HG02884 (cell line): ENCODE data around the gene PIK3R5.
"Not testable (repeated sequence)": the region's sequence is repeated elsewhere in the genome, so short reads cannot be mapped to it uniquely, and the experiment has no call there.

ENCODE experiments used
- ATAC-seq: cut with Tn5 transposase; IDR thresholded peaks from one replicate; pipeline ENCODE4 v1.9.1; 2021; ENCODE audit warnings: mild to moderate bottlenecking, moderate library complexity; ENCODE audit not compliant: unreplicated experiment

Gene PIK3R5

DNA sequence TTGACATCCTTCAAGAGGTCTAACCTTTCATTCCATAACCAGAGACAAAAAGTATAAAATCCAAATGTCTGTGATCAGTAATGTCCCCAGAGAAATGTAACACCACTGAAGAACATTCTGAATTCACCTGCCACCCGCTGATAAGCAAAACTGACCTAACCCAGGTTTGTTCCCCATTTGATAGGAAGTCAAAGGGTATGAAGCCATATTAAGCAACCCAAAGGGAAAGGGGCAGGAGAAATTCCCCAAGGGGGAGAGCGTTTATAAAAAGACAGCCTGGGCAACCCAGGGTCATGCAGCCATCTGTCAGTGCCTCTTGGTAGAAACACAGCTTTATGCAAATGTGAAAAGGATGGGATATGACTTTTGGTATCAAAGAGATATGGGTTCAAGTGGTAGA is 67.4 kb downstream of the PIK3R5 start:
- ATAC-seq: no peak

- ATAC-seq: no peak
Observed at GRCh38 chr17:8896641-8897635, 68.6 kb downstream of the PIK3R5 start.

GRCh38 chr17:8896087-8896486 is 69.4 kb downstream of the PIK3R5 start:
- no peak for ATAC-seq

GRCh38 chr17:8894673-8895578 is 70.6 kb downstream of the PIK3R5 start:
- ATAC-seq: no peak

DNA sequence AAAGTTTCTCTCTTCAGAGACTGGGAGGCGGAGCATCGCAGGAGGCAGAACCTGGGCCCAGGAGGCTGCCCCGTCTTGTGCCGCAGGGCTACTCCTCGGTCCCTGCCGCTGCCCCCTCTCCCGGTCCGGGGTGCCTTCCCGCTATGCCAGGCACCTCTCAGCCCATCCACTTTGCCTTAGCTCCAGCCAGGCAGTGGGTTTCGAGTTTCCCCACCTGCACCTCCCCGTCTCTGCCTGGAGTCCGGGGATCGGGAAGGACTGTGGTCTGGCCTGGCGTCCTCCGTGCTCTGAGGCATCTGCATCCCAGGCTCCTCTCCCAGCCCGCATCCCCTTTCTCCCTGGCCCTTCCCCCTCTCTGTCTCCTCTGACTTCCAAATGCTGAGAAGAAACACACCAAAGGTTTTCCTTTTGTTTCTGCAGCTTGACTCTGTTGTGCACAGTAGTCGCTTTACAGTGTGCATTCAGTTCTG is 71.3 kb downstream of the PIK3R5 start:
- no peak for ATAC-seq

DNA sequence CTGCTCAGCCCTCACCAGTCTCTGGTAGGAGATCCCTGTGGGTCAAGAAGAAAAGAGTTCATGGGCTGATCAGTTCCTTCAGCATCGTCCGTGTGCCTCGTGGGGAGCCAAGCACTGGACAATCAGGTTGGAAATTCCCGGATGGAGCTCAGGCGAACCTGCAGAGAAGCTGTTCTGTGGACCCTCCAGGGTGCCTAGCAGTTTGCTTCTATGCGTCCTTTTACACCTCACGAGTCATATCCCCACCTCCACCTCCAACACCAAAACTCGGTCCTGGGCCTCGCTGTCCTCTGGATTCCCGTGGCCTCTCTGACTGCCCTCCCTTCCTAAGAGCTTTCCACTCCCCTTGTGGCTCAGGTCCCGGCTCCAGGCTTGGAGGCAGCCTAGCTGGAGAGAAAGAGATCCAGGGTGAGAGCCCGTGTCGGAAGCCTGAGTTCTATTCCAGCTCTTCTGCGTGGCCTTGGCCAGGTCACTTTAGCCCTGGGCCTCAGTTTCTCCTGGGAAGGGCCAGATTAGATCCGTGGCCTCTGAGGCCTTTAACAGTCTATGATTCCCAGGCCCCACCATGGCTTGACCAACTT is 71.8 kb downstream of the PIK3R5 start:
- no peak for ATAC-seq

DNA sequence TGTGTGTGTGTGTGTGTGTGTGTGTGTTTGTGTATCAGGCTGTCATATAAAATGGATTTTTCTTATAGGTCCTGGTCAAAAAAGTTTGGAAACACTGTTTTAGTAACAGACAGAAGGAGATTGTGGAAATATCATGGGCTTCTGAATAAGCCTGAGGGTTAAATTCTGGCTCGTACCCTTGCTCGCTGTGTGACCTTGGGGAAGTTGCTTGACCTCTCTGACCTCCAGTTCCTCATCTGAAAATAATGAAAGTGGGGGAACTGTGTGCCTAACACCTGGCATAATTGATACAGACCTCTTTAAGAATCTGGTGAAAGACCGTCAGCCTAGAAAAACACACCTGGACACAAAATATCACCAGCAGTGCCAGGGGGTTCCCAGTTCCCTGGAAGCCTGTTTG is 72.4 kb downstream of the PIK3R5 start:
- no peak for ATAC-seq

- ATAC-seq: no peak
Observed at GRCh38 chr17:8892338-8892690, 73.2 kb downstream of the PIK3R5 start.

- ATAC-seq: no peak
Observed at GRCh38 chr17:8890671-8891070, 74.8 kb downstream of the PIK3R5 start.

- ATAC-seq: no peak
Observed at GRCh38 chr17:8889458-8890210, 75.9 kb downstream of the PIK3R5 start.

GRCh38 chr17:8888704-8889302 is 76.7 kb downstream of the PIK3R5 start:
- ATAC-seq: no peak

- ATAC-seq: no peak
Observed at GRCh38 chr17:8887834-8888703, 77.4 kb downstream of the PIK3R5 start.

- no peak for ATAC-seq
Observed at GRCh38 chr17:8887301-8887700, 78.2 kb downstream of the PIK3R5 start.

DNA sequence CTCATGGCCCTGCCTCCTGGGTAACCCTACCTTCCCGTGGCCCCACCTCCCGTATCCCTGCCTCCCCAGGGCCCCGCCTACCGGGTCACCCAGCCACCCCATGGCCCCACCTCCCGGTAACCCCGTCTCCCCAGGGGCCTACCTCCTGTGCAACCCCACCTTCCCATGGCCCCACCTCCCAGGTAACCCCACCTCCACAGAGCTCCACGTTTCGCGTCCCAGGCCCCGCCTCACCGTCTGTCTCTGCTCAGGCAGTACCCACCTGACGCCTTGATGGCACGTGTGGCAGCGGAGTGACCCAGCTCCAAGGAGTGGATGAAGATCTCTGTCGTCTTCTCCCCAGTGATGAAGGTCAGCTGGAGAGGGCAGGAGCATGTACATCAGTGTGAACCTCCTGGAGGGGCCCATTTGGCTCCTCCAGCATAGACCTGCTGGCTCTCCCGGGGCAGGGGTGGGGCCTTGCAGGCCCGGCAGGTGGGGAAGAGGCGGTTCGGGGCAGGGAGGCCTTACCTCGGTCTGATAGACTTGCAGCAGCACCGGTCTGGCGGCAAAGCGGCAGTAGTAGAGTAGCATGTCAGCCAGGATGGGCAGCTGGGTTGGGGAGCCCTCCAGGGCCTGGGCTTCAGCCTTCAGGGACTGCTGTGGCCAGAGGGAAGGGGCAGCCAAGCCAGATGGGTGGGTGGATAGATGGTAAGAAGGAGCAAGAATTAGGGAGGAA is 79.4 kb downstream of the PIK3R5 start:
- ATAC-seq: no peak

DNA sequence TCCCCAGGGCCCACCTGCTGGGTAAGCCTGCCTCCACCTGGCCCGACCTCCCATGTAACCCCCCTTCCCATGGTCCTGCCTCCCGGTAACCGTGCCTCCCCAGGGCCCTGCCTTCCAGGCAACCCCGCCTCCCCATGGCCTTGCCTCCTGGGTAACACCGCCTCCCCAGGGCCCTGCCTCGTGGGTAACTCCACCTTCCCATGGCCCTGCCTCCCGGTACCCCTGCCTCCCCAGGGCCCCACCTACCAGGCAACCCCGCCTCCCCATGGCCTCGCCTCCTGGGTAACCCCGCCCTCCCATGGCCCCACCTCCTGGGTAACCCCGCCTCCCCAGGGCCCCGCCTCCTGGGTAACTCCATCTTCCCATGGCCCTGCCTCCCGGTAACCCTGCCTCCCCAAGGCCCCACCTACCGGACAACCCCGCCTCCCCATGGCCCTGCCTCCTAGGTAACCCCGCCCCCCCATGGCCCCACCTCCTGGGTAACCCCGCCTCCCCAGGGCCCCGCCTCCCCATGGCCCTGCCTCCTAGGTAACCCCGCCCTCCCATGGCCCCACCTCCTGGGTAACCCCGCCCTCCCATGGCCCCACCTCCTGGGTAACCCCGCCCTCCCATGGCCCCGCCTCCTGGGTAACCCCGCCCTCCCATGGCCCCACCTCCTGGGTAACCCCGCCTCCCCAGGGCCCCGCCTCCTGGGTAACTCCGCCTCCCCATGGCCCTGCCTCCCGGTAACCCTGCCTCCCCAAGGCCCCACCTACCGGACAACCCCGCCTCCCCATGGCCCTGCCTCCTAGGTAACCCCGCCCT is 80.1 kb downstream of the PIK3R5 start:
- not testable (repeated sequence) for ATAC-seq

DNA sequence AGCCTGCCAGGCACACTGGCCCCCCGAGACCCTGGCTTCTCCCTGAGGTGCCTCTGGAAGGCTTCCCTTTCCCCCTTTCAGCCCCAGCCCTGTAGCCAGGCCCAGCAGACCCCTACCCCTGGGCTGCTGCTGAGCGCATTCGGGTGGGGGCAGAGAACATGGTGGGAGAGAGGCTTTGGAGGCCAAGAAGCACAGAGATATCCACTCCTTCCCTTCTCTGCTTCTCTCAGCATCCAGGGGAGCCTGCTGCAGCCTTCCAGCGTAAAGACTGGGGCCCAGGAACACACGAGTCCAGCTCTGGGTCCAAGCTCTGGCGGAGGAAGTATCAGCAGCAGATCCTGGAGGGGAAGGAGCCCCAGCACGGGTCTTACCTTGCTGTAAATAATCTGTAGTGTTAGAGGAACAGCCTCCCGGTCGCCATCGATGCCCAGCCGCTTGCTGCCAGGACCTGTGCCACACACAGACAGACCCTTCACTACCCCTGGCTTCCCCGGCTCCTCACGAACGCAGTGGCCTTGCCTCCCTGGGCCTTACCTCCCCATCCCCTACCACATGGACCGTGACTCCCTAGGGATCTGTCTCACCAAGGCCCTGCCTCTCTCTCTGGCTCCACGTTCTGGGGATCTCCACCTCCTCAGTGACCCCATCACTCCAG is 81.0 kb downstream of the PIK3R5 start:
- ATAC-seq: no peak

GRCh38 chr17:8883353-8883752 is 82.2 kb downstream of the PIK3R5 start:
- ATAC-seq: no peak
